Glutamatergic neuron (in vitro differentiated cells): ENCODE measurements around the gene B3GNT7. TPM values are rescaled to one million over a fixed set of nuclear protein-coding genes. Genes with fewer than 3 reads are reported as not detected.

Experiments
- DNase-seq: peaks from one replicate; pipeline ENCODE4 v3.0.0; 2022
- H3K27ac Mint-ChIP-seq: one replicate; pipeline ENCODE4 v1.8.0; 2020; ENCODE audit warnings: mild to moderate bottlenecking, mixed read lengths, inconsistent platforms; ENCODE audit not compliant: unreplicated experiment
- H3K27me3 Mint-ChIP-seq: one replicate; pipeline ENCODE4 v1.8.0; 2020; ENCODE audit warnings: mild to moderate bottlenecking, moderate library complexity, mixed read lengths, inconsistent platforms; ENCODE audit not compliant: unreplicated experiment
- H3K36me3 Mint-ChIP-seq: one replicate; pipeline ENCODE4 v1.8.0; 2020; ENCODE audit warnings: mild to moderate bottlenecking, mixed read lengths, inconsistent platforms; ENCODE audit not compliant: unreplicated experiment
- H3K4me1 Mint-ChIP-seq: one replicate; pipeline ENCODE4 v1.8.0; 2020; ENCODE audit warnings: mild to moderate bottlenecking, low read depth, mixed read lengths, inconsistent platforms; ENCODE audit not compliant: unreplicated experiment
- H3K4me3 Mint-ChIP-seq: one replicate; pipeline ENCODE4 v1.8.0; 2020; ENCODE audit warnings: mild to moderate bottlenecking, mixed read lengths, inconsistent platforms; ENCODE audit not compliant: unreplicated experiment
- H3K9me3 Mint-ChIP-seq: one replicate; pipeline ENCODE4 v1.8.0; 2020; ENCODE audit warnings: mild to moderate bottlenecking, moderate library complexity, mixed read lengths, inconsistent platforms; ENCODE audit not compliant: unreplicated experiment
- CTCF ChIP-seq: fragments of 200-600 bp; sonication (generic); IDR thresholded peaks from one replicate; pipeline ENCODE4 v1.5.0; 2021; ENCODE audit not compliant: partially characterized antibody, unreplicated experiment
- total RNA-seq: library from RNA; stranded (reverse); fragmentation: NEBNext Ultra II Directional; extraction: Animal tissue kit (Norgen Biotek cat#: 25700); gene quantifications from one replicate; pipeline ENCODE4 v1.2.1, GENCODE V29; 2021; ENCODE audit not compliant: unreplicated experiment

B3GNT7 gene
- total RNA-seq, 1 donor from 2014 or later, result 0.27 TPM

- Mint-ChIP-seq H3K27me3 (peaks cover 15% of the 10 kb centered on the region), H3K27ac (no peak overlapping the region), H3K9me3 (peaks cover 2% of the 10 kb centered on the region), H3K4me1 (no peaks in the 10 kb centered on the region), H3K4me3 (no peak overlapping the region), H3K36me3 (no peaks in the 10 kb centered on the region)
- TF ChIP-seq CTCF, result no peak
- DNase-seq, result no peak
Observed at GRCh38 chr2:231393149-231394131, 2.1 kb upstream of the B3GNT7 start.

- H3K9me3 Mint-ChIP-seq, result peaks cover 2% of the 10 kb centered on the region
- H3K27ac Mint-ChIP-seq, result no peak overlapping the region
- H3K36me3 Mint-ChIP-seq, result no peaks in the 10 kb centered on the region
- peaks cover 15% of the 10 kb centered on the region for H3K27me3 Mint-ChIP-seq
- DNase-seq, result no peak
- H3K4me1 Mint-ChIP-seq, result no peaks in the 10 kb centered on the region
- peak overlapping the region; percentile 67 for H3K4me3 Mint-ChIP-seq
- peak; percentile 28 for TF ChIP-seq CTCF
Observed at GRCh38 chr2:231394211-231395141, 1.0 kb upstream of the B3GNT7 start.

GRCh38 chr2:231396058-231396821 is 730 bp downstream of the B3GNT7 start:
- no peak overlapping the region for H3K27ac Mint-ChIP-seq
- TF ChIP-seq CTCF, result no peak
- DNase-seq, result no peak
- H3K9me3 Mint-ChIP-seq, result peaks cover 2% of the 10 kb centered on the region
- peaks cover 16% of the 10 kb centered on the region for H3K27me3 Mint-ChIP-seq
- H3K4me1 Mint-ChIP-seq, result no peaks in the 10 kb centered on the region
- no peaks in the 10 kb centered on the region for H3K36me3 Mint-ChIP-seq
- peak overlapping the region; percentile 25 for H3K4me3 Mint-ChIP-seq

GRCh38 chr2:231397011-231397927 is 1.8 kb downstream of the B3GNT7 start:
- H3K27ac Mint-ChIP-seq, result peak overlapping the region; percentile 17
- TF ChIP-seq CTCF, result no peak
- no peak overlapping the region for H3K4me3 Mint-ChIP-seq
- peaks cover 2% of the 10 kb centered on the region for H3K9me3 Mint-ChIP-seq
- peaks cover 16% of the 10 kb centered on the region for H3K27me3 Mint-ChIP-seq
- no peaks in the 10 kb centered on the region for H3K4me1 Mint-ChIP-seq
- no peak for DNase-seq
- no peaks in the 10 kb centered on the region for H3K36me3 Mint-ChIP-seq
